Measurements from ENCODE around the gene KRT28.

GRCh38 chr17:40843242-40843641 is 43.5 kb upstream of the KRT28 start:
- TF ChIP-seq CTCF (IDR thresholded peaks at IDR 0.05) (no peak), TCF7L2 (IDR thresholded peaks at IDR 0.05; ENCODE audit: low read depth, low read length) (no peak), POLR2AphosphoS5 (IDR thresholded peaks at IDR 0.05; ENCODE audit: low read depth, low read length) (no peak)

All from Panc1 (cell line).